Measurements from ENCODE around the gene MPDZ.

The MPDZ gene

GRCh38 chr9:13179257-13179656 is 100.2 kb downstream of the MPDZ start:
- DNase-seq = no peak

GRCh38 chr9:13175732-13176131 is 103.8 kb downstream of the MPDZ start:
- DNase-seq = no peak

GRCh38 chr9:13174906-13175639 is 104.4 kb downstream of the MPDZ start:
- DNase-seq = no peak

- DNase-seq = no peak
Observed at GRCh38 chr9:13173553-13173952, 105.9 kb downstream of the MPDZ start.

GRCh38 chr9:13171261-13171660 is 108.2 kb downstream of the MPDZ start:
- DNase-seq = no peak

GRCh38 chr9:13166996-13167395 is 112.5 kb downstream of the MPDZ start:
- no peak for DNase-seq

- no peak for DNase-seq
Observed at GRCh38 chr9:13165956-13166355, 113.5 kb downstream of the MPDZ start.

GRCh38 chr9:13165236-13165945 is 114.1 kb downstream of the MPDZ start:
- DNase-seq = no peak

GRCh38 chr9:13163946-13164345 is 115.5 kb downstream of the MPDZ start:
- no peak for DNase-seq

GRCh38 chr9:13163287-13163686 is 116.2 kb downstream of the MPDZ start:
- no peak for DNase-seq

GRCh38 chr9:13160051-13160450 is 119.4 kb downstream of the MPDZ start:
- DNase-seq = no peak

GRCh38 chr9:13158986-13159385 is 120.5 kb downstream of the MPDZ start:
- DNase-seq = no peak

GRCh38 chr9:13151489-13151888 is 128.0 kb downstream of the MPDZ start:
- DNase-seq = no peak

- no peak for DNase-seq
Observed at GRCh38 chr9:13149454-13149853, 130.0 kb downstream of the MPDZ start.

GRCh38 chr9:13146840-13147239 is 132.7 kb downstream of the MPDZ start:
- no peak for DNase-seq

GRCh38 chr9:13145340-13145739 is 134.2 kb downstream of the MPDZ start:
- no peak for DNase-seq

GRCh38 chr9:13144166-13144775 is 135.2 kb downstream of the MPDZ start:
- no peak for DNase-seq

- no peak for DNase-seq
Observed at GRCh38 chr9:13143281-13143680, 136.2 kb downstream of the MPDZ start.

- DNase-seq = no peak
Observed at GRCh38 chr9:13142776-13143175, 136.7 kb downstream of the MPDZ start.

GRCh38 chr9:13141629-13142028 is 137.9 kb downstream of the MPDZ start:
- no peak for DNase-seq

GRCh38 chr9:13140843-13141592 is 138.5 kb downstream of the MPDZ start:
- DNase-seq = no peak

GRCh38 chr9:13139641-13140171 is 139.8 kb downstream of the MPDZ start:
- DNase-seq = no peak

GRCh38 chr9:13137426-13137825 is 142.1 kb downstream of the MPDZ start:
- no peak for DNase-seq
